ENCODE measurements around the gene HNRNPLL.

Gene HNRNPLL

GRCh38 chr2:38631976-38632375 is 29.2 kb upstream of the HNRNPLL start:
- TF ChIP-seq CTCF (IDR thresholded peaks at IDR 0.05; ENCODE audit: extremely low read depth, insufficient read depth, missing control alignments) = no peak
- in situ Hi-C loops (cut with MboI; ENCODE audit: low pct_unique_long_range_greater_than_20kb, low sequenced_read_pairs, unreplicated experiment) = no loop called here

GRCh38 chr2:38629684-38630083 is 27.0 kb upstream of the HNRNPLL start:
- no peak for DNase-seq (ENCODE audit: low spot score)
- TF ChIP-seq CTCF (IDR thresholded peaks at IDR 0.05; ENCODE audit: extremely low read depth, insufficient read depth, missing control alignments) = no peak
- in situ Hi-C loops (cut with MboI; ENCODE audit: low pct_unique_long_range_greater_than_20kb, low sequenced_read_pairs, unreplicated experiment) = no loop called here

More at GRCh38 chr2:38631976-38632375, 29.2 kb upstream of the HNRNPLL start:
- DNase-seq (ENCODE audit: low spot score) = no peak

- in situ Hi-C loops (cut with MboI; ENCODE audit: low pct_unique_long_range_greater_than_20kb, low sequenced_read_pairs, unreplicated experiment) = no loop called here
- DNase-seq (ENCODE audit: low spot score) = no peak
- no peak for TF ChIP-seq CTCF (IDR thresholded peaks at IDR 0.05; ENCODE audit: extremely low read depth, insufficient read depth, missing control alignments)
These were observed 24.7 kb upstream of the HNRNPLL start for GRCh38 chr2:38627391-38627790.

GRCh38 chr2:38626326-38627035 is 23.8 kb upstream of the HNRNPLL start:
- TF ChIP-seq CTCF (IDR thresholded peaks at IDR 0.05; ENCODE audit: extremely low read depth, insufficient read depth, missing control alignments) = no peak
- in situ Hi-C loops (cut with MboI; ENCODE audit: low pct_unique_long_range_greater_than_20kb, low sequenced_read_pairs, unreplicated experiment) = no loop called here
- no peak for DNase-seq (ENCODE audit: low spot score)

- no peak for DNase-seq (ENCODE audit: low spot score)
- in situ Hi-C loops (cut with MboI; ENCODE audit: low pct_unique_long_range_greater_than_20kb, low sequenced_read_pairs, unreplicated experiment) = no loop called here
- no peak for TF ChIP-seq CTCF (IDR thresholded peaks at IDR 0.05; ENCODE audit: extremely low read depth, insufficient read depth, missing control alignments)
These were observed 19.5 kb upstream of the HNRNPLL start for GRCh38 chr2:38622210-38622609.

- TF ChIP-seq CTCF (IDR thresholded peaks at IDR 0.05; ENCODE audit: extremely low read depth, insufficient read depth, missing control alignments) = no peak
- in situ Hi-C loops (cut with MboI; ENCODE audit: low pct_unique_long_range_greater_than_20kb, low sequenced_read_pairs, unreplicated experiment) = no loop called here
- no peak for DNase-seq (ENCODE audit: low spot score)
These were observed 18.3 kb upstream of the HNRNPLL start for GRCh38 chr2:38621018-38621417.

Measured in GM13977 (cell line).